Gastrocnemius medialis (tissue), 4 donors: ENCODE results near the gene SMOC2. TPM values are rescaled to one million over a fixed set of nuclear protein-coding genes. Genes with fewer than 3 reads are reported as not detected.

Source experiments
- ATAC-seq, 2 donors: fragments of 150-250 bp; one replicate each; pipeline ENCODE4 v1.9.1; 2016
- DNase-seq, 2 donors: peaks; one replicate each; pipeline ENCODE4 v3.0.0-alpha.2; 2019
- H3K27ac ChIP-seq, 4 donors: fragments of 200-600 bp; sonication (generic); 1 replicate in 1 of 4; 2 replicates in 3 of 4; pipeline ENCODE4 v1.5.1; 2016 to 2018; ENCODE audit warnings: mild to moderate bottlenecking in 2 of 4, moderate library complexity in 1 of 4
- H3K27me3 ChIP-seq, 3 donors: fragments of 200-600 bp; sonication (generic) in 2 of 3; 1 replicate in 1 of 3; 2 replicates in 2 of 3; pipeline versions ENCODE4 v1.5.1 to v1.6.0; 2016 to 2019; ENCODE audit warnings: mild to moderate bottlenecking in 1 of 3, moderate library complexity in 1 of 3
- H3K36me3 ChIP-seq, 2 donors: fragments of 200-600 bp; sonication (generic) in 1 of 2; one replicate each; pipeline ENCODE4 v1.5.1; 2017 to 2018
- H3K4me1 ChIP-seq, 2 donors: fragments of 200-600 bp; sonication (generic) in 1 of 2; one replicate each; pipeline ENCODE4 v1.5.1; 2016 to 2017; ENCODE audit warnings: mild to moderate bottlenecking in 2 of 2
- H3K4me3 ChIP-seq, 4 donors: fragments of 200-600 bp; sonication (generic) in 3 of 4; 1 replicate in 1 of 4; 2 replicates in 3 of 4; pipeline ENCODE4 v1.5.1; 2016 to 2019; ENCODE audit warnings: mild to moderate bottlenecking in 2 of 4
- H3K9me3 ChIP-seq, 3 donors: fragments of 200-600 bp; sonication (generic) in 2 of 3; 1 replicate in 1 of 3; 2 replicates in 2 of 3; pipeline ENCODE4 v1.5.1; 2016 to 2019
- POLR2A ChIP-seq, 2 donors: fragments of 450-650 bp; IDR thresholded peaks; one replicate each; pipeline ENCODE4 v1.6.1; 2017; ENCODE audit warnings: antibody characterized with exemption in 2 of 2, mild to moderate bottlenecking in 2 of 2, moderate library complexity in 2 of 2
- in situ Hi-C, 4 donors: fragments of 200-750 bp; cut with MboI; loops; one replicate each; pipeline versions ENCODE4 v1.15.0 to v1.8.0; 2017; ENCODE audit warnings: low sequenced_read_pairs in 4 of 4
- intact Hi-C: fragments of 100-400 bp; cut with DNase I; formaldehyde crosslinking; loops from one replicate; pipeline ENCODE4 v1.15.1; 2023; ENCODE audit warnings: low total_unique reads
- total RNA-seq, 4 donors: library from RNA; depleted of rRNA; stranded (reverse); fragments of >200 nt; gene quantifications; one replicate each; pipeline versions ENCODE4 v1.1.0 to v1.2.3, GENCODE V29; 2016
- TF ChIP-seq, protein P1 (sequence below), 5 experiments: fragments of 450-650 bp in 3 of 5; fragments of 200-600 bp in 2 of 5; sonication (generic) in 2 of 5; IDR thresholded peaks in 4 of 5; conservative IDR thresholded peaks in 1 of 5; 1 replicate in 4 of 5; 2 replicates in 1 of 5; pipeline ENCODE4 v1.5.1; 2016 to 2019; ENCODE audit warnings: antibody characterized with exemption in 5 of 5, mild to moderate bottlenecking in 3 of 5, moderate library complexity in 3 of 5

SMOC2 gene
- total RNA-seq, 4 donors from 2014 or later: 7.2 to 34.4 (median 16.5) TPM

DNA sequence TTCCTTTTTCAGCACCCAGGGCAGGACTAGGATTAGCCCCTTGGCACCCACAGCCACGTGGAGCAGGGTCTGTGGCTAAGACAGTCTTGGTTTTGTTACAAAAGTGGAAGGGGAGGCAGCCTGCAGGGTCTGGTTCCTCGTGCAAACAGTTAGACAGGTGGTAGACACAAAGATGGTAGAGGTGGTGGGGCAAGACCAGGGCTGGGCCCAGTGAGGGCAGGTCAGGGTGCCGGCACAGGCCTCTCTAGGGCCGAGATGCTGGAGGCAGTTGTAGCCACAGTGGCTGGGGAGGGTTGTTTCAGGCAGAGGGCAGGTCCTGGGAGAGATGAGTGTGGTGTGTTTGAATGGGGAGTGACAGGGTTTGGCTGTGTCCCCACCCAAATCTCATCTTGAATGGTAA lies 161.6 kb downstream of the SMOC2 start:
- H3K9me3 ChIP-seq: no peaks in the 10 kb centered on the region
- in situ Hi-C loops (no loop called here), intact Hi-C loops (no loop called here)
- TF ChIP-seq, protein P1, sequence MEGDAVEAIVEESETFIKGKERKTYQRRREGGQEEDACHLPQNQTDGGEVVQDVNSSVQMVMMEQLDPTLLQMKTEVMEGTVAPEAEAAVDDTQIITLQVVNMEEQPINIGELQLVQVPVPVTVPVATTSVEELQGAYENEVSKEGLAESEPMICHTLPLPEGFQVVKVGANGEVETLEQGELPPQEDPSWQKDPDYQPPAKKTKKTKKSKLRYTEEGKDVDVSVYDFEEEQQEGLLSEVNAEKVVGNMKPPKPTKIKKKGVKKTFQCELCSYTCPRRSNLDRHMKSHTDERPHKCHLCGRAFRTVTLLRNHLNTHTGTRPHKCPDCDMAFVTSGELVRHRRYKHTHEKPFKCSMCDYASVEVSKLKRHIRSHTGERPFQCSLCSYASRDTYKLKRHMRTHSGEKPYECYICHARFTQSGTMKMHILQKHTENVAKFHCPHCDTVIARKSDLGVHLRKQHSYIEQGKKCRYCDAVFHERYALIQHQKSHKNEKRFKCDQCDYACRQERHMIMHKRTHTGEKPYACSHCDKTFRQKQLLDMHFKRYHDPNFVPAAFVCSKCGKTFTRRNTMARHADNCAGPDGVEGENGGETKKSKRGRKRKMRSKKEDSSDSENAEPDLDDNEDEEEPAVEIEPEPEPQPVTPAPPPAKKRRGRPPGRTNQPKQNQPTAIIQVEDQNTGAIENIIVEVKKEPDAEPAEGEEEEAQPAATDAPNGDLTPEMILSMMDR (IDR thresholded peaks at IDR 0.05 in 4 of 5, conservative IDR thresholded peaks at IDR 0.05 in 1 of 5): no peak
- no peak for TF ChIP-seq POLR2A (IDR thresholded peaks at IDR 0.05)
- DNase-seq (no peak), ATAC-seq (no peak)
- no peaks in the 10 kb centered on the region for H3K4me1 ChIP-seq
- H3K4me3 ChIP-seq: no peak overlapping the region
- peaks cover 0 to 7% (median 3%) of the 10 kb centered on the region in 3 donors for H3K27me3 ChIP-seq
- H3K36me3 ChIP-seq: no peaks in the 10 kb centered on the region
- H3K27ac ChIP-seq: no peak overlapping the region

GRCh38 chr6:168603234-168603633 lies 162.2 kb downstream of the SMOC2 start:
- no peak overlapping the region for H3K27ac ChIP-seq

DNA sequence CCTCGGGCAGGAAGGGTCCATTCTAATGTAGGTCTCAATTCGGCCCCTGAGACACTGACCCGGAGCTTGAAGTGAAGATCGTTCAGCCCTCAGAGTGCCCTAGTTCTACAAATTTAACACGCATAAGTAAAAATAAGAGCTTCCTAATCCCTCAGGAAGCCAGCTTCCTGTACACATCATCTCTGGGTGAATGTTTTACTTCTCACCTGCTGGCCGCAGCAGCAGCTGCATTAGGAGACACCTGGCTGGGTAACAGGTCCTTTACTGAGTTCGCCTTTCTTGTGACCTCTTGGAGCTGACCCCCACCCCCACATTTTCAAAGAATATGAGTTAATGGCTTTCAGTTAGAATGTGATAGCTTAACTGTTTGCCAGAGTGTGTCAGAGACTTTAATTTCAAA lies 165.0 kb downstream of the SMOC2 start:
- Histone ChIP-seq H3K4me1 (no peaks in the 10 kb centered on the region), H3K9me3 (no peaks in the 10 kb centered on the region), H3K36me3 (no peaks in the 10 kb centered on the region), H3K27ac (no peak overlapping the region), H3K27me3 (peaks cover 0 to 7% (median 3%) of the 10 kb centered on the region in 3 donors), H3K4me3 (no peak overlapping the region)
- ATAC-seq (no peak), DNase-seq (no peak)
- intact Hi-C loops: no loop called here
- TF ChIP-seq, protein P1 (IDR thresholded peaks at IDR 0.05 in 4 of 5, conservative IDR thresholded peaks at IDR 0.05 in 1 of 5): no peak
- TF ChIP-seq POLR2A (IDR thresholded peaks at IDR 0.05): no peak
- in situ Hi-C loops: no loop called here

More at GRCh38 chr6:168603234-168603633, 162.2 kb downstream of the SMOC2 start:
- no peak for TF ChIP-seq POLR2A (IDR thresholded peaks at IDR 0.05)
- TF ChIP-seq, protein P1 (IDR thresholded peaks at IDR 0.05 in 4 of 5, conservative IDR thresholded peaks at IDR 0.05 in 1 of 5): no peak
- Histone ChIP-seq H3K4me3 (no peak overlapping the region), H3K36me3 (no peaks in the 10 kb centered on the region), H3K4me1 (no peaks in the 10 kb centered on the region), H3K27me3 (peaks cover 0 to 7% (median 3%) of the 10 kb centered on the region in 3 donors), H3K9me3 (no peaks in the 10 kb centered on the region)
- intact Hi-C loops (no loop called here), in situ Hi-C loops (no loop called here)
- DNase-seq: no peak
- no peak for ATAC-seq

DNA sequence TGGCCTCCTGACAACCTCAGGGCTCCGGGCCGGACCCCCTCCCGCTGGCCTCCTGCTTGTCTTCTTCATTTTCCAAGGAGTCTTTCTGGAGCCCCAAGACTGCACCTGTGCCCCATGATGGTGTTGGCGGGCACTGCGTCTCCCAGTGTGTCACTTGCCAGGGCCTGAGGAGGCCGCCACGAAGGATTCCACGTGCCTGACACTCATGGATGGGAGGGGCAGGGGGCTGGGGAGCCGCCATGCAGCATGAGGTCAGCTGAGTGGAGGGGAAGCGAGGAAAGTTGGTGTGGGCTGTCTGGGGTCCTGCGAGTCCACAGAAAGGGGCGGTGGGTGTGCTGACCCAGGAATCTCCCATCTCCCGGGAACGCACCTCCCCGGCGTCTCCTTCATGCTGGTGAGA lies 165.7 kb downstream of the SMOC2 start:
- Histone ChIP-seq H3K9me3 (no peaks in the 10 kb centered on the region), H3K36me3 (no peaks in the 10 kb centered on the region), H3K27ac (no peak overlapping the region), H3K27me3 (peaks cover 0 to 5% (median 0%) of the 10 kb centered on the region in 3 donors), H3K4me1 (no peaks in the 10 kb centered on the region), H3K4me3 (no peak overlapping the region)
- intact Hi-C loops: no loop called here
- in situ Hi-C loops: no loop called here
- ATAC-seq (no peak), DNase-seq (no peak)
- TF ChIP-seq POLR2A (IDR thresholded peaks at IDR 0.05): no peak
- TF ChIP-seq, protein P1 (IDR thresholded peaks at IDR 0.05 in 4 of 5, conservative IDR thresholded peaks at IDR 0.05 in 1 of 5): no peak
